Prostate gland (tissue), 2 donors: ENCODE data around the gene CLEC16A.

Experiments
- POLR2A ChIP-seq: fragments of 450-650 bp; IDR thresholded peaks from one replicate; pipeline ENCODE4 v1.6.1; 2016; ENCODE audit warnings: antibody characterized with exemption, mild to moderate bottlenecking
- POLR2AphosphoS5 ChIP-seq: sonication (generic); formaldehyde crosslinking; IDR thresholded peaks from one replicate; pipeline ENCODE4 v1.6.1; 2017; ENCODE audit warnings: antibody characterized with exemption
- TF ChIP-seq, protein P1 (sequence below), 4 experiments: fragments of 200-600 bp in 2 of 4; fragments of 450-650 bp in 2 of 4; sonication (generic) in 2 of 4; IDR thresholded peaks; 1 replicate in 3 of 4; 2 replicates in 1 of 4; pipeline ENCODE4 v1.5.1; 2016 to 2019; ENCODE audit warnings: antibody characterized with exemption in 4 of 4, mild to moderate bottlenecking in 2 of 4, moderate library complexity in 2 of 4

DNA sequence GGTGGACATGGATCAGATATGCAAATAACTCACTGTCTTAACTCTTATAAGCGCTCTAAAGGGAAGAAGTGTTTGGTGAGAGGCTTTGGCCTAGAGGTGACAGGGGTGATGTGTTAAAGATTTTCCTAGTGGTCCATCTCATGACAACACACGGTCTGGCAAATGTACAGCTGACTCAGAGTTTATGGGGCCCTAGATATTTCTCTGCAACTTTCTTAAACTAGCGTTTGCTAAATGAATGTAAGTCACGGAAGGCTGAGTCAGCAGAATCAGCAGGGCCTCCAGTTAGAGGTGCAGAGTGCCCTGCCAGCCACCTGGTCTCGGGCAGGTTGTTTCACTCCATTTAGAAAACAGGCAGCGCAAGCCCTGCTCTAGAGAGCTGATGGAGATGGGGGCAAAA is 40.1 kb downstream of the CLEC16A start:
- TF ChIP-seq, protein P1, sequence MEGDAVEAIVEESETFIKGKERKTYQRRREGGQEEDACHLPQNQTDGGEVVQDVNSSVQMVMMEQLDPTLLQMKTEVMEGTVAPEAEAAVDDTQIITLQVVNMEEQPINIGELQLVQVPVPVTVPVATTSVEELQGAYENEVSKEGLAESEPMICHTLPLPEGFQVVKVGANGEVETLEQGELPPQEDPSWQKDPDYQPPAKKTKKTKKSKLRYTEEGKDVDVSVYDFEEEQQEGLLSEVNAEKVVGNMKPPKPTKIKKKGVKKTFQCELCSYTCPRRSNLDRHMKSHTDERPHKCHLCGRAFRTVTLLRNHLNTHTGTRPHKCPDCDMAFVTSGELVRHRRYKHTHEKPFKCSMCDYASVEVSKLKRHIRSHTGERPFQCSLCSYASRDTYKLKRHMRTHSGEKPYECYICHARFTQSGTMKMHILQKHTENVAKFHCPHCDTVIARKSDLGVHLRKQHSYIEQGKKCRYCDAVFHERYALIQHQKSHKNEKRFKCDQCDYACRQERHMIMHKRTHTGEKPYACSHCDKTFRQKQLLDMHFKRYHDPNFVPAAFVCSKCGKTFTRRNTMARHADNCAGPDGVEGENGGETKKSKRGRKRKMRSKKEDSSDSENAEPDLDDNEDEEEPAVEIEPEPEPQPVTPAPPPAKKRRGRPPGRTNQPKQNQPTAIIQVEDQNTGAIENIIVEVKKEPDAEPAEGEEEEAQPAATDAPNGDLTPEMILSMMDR (IDR thresholded peaks at IDR 0.05), result no peak
- TF ChIP-seq POLR2AphosphoS5 (no peak), POLR2A (no peak)
